Gastroesophageal sphincter (tissue), 3 donors: ENCODE results near the gene SDHB.

Experiments
- CTCF ChIP-seq, 4 experiments: fragments of 200-600 bp in 2 of 4; fragments of 450-650 bp in 2 of 4; sonication (generic) in 1 of 4; IDR thresholded peaks; one replicate each; pipeline ENCODE4 v1.5.1; 2017 to 2019; ENCODE audit warnings: antibody characterized with exemption in 4 of 4, mild to moderate bottlenecking in 2 of 4, moderate library complexity in 2 of 4
- EP300 ChIP-seq: sonication (generic); formaldehyde crosslinking; IDR thresholded peaks from one replicate; pipeline ENCODE4 v1.6.1; 2017; ENCODE audit warnings: antibody characterized with exemption, mild to moderate bottlenecking
- POLR2A ChIP-seq, 2 donors: fragments of 450-650 bp; IDR thresholded peaks; one replicate each; pipeline ENCODE4 v1.6.1; 2017; ENCODE audit warnings: antibody characterized with exemption in 2 of 2, mild to moderate bottlenecking in 2 of 2, moderate library complexity in 1 of 2
- POLR2AphosphoS5 ChIP-seq: sonication (generic); formaldehyde crosslinking; IDR thresholded peaks from one replicate; pipeline ENCODE4 v1.6.1; 2017; ENCODE audit warnings: antibody characterized with exemption

- TF ChIP-seq CTCF (IDR thresholded peaks at IDR 0.05) (no peak), POLR2A (IDR thresholded peaks at IDR 0.05) (no peak), POLR2AphosphoS5 (no peak), EP300 (no peak)
These were observed 45.5 kb downstream of the SDHB start for GRCh38 chr1:17008208-17008855.
